Stimulated activated CD4-positive, alpha-beta T cell treated with anti-CD3 and anti-CD28 coated beads, Interleukin-15, amount 100 ng/mL, for 1 hour (primary cell): ENCODE results near the gene TRIM2.

Source experiments
- DNase-seq, 2 donors: peaks; one replicate each; pipeline ENCODE4 v3.0.0-alpha.2; 2020; ENCODE audit warnings: low read depth in 1 of 2, low spot score in 1 of 2

Gene TRIM2

DNA sequence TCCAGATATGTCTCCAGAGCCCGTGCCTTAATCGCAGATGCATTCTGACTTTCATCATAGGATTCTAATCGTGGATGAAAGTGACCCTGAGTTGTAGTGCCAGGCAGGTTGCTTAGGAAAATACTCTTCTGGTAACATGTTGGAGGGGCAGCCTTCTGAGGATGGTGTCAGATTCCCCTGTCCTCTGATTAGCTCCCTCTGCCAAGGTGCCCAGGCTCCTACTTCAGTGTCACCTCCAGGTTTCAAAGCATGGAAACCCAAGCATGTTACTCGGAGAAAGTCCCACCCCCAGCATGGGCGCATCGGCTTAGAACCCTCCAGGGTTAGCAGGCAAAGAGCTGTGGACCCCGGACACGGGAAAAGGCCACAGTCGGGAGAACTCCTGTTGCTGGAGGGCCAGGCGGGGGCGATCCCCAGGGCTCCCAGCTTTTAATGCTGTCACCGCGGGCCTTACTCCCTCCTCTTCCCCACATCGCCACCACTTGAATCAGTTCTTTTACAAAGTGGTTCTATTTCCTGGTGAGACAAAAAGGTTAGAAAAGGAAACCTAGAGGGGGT lies 44.5 kb downstream of the TRIM2 start:
- peak in 1 of 2 donors; percentile 5 for DNase-seq

DNA sequence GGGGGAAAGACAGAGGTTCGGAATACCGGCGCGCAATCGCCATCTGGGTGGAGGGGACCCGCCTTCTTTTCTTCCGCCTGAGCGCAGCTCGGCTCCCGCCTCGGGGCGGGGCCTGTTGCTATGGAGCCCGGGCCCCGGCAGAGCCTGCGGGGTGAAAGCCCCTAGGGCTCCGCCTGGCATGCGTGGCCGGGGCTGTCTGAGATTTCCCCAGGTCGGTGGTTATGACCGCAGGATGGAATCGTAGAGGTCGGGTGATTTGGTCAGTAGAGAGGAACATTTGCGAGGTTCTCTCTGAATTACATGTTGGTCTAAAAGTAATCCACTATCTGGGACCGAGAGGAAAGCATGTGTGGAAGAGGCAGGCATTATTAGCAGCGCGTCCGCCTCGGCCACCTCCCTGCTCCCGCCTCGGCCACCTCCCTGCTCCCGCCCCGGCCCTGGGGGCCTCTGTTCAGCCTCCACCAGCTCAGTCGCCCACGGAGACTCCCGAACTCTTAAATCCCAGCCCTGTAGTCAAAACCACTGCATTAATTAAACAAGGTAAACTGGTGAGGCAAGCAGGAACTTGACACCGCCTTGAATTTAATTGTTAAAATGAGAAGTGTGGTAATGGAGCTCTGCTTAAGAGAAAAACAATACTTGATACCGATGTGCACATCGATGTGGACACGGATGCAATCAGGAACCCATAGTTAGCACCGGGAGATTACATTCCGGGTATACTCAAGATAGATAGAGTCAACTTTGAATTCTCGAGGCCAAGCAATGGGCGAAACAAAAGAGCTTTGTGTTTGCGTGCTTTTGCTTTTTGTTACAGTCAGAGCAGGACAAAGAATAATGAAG lies 45.2 kb downstream of the TRIM2 start:
- DNase-seq: peak; percentile 71 to 81

GRCh38 chr4:153252122-153252521 lies 47.9 kb downstream of the TRIM2 start:
- no peak for DNase-seq

DNA sequence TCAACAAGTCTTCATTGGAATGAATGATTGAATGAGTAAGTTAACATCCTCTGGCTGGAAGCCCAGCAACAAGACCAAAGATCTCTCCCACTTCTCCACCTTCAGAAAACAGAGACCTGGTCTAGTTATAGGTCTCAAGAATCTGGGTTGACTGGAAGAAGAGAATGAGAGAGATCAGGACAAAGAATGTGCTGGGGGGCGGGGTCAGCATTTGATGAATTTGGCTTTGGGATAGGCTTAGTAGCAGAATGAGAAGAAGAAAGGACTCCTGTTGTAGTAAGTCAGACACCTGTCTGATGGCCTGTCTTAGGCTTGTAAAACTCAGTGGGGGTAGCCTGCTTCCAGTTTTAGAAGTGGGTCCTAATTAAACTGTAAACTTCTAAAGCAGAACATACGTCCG lies 51.0 kb downstream of the TRIM2 start:
- no peak for DNase-seq

DNA sequence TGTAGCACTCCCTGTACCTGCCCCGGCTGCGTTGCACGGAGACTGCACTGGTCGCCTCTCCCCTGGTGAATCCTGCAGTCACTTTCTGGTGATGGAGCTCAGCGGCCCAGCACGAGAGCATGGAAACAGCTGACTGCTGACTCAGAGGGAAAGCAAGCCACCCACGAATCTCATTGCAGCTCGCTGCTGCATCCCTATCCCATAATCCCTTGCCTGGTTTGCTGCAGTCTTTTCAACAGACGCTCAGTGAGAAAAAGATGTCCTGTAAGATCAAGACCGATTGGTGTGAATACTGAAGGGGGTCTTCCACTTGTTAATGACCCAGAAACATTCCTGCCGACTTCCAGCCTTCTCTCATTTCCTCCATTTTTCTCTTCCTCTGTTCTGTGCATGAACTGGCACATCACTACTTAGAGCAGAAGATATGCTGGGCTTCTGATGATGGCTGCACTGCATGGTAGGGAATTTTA lies 52.9 kb downstream of the TRIM2 start:
- peak in 1 of 2 donors; percentile 7 for DNase-seq

DNA sequence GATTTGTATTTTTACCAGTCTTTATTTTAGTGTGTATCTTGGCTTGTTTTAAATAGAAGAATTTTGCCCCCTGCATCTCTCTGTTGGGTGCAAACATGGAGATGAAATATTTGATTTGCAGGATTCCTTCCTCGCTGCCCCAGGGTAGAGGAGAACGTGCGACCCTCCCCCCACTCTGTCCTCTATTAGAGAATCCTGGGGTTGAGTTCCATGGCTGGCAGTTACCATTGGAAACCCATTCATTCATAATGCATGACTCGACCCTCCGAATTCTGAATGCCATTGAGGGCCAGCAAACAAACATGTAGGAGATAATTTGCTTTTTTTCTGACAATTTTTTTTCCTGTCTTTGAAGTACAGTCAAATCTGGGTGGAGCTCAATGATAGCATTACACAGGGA lies 53.7 kb downstream of the TRIM2 start:
- DNase-seq: no peak

- no peak for DNase-seq
Measured at GRCh38 chr4:153258750-153259149, 54.5 kb downstream of the TRIM2 start.

GRCh38 chr4:153259661-153260060 lies 55.4 kb downstream of the TRIM2 start:
- DNase-seq: no peak

GRCh38 chr4:153260132-153260531 lies 55.9 kb downstream of the TRIM2 start:
- DNase-seq: no peak

DNA sequence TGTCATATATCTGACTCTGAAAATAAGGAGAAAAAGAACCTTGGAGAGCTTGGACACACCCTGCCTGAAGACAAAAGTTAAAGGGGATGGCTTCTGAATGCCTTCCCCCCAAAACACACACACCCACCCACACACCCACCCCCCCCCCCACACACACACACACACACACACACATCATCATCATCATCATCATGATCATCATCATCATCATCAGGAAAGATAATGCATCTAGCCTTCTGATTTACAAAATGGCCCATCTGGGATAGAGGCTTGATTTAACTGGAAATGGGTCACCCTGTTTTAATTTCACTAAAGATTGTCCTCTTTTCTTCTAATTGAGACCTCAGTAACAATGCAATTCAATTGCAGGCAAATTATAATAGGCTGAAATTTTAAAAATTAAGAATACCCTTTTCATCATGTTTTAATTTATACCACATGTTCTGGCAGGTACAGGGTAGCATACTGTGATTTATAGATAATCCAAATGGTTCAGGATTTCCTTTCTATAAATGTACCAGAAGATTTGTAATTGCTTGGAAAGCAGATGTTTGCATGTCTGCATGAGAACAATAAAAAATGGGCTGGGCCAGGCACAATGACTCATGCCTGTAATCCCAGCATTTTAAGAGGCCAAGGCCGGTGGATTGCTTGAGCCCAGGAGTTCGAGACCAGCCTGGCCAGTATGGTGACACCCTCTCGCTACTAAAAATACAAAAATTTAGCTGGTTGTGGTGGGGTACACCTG lies 56.5 kb downstream of the TRIM2 start:
- DNase-seq: no peak

DNA sequence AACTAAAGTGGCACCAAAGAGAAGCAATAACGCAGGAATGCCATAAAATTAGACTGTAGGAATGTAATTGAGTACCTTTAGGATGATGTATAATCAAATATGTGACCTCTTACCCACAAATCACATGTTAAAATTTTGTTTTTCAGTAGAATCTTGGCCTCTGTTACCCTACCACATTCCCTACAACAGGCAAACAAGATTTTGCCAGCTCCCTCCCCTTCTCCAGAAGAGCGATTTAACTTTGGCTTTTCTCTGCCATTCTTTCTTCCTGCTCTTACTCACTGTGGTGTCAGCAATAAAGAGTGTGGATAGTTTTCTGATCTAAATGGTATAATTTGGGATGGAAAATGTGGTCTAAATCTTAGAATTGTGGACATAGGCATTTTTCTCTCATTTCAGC lies 57.2 kb downstream of the TRIM2 start:
- DNase-seq: no peak

DNA sequence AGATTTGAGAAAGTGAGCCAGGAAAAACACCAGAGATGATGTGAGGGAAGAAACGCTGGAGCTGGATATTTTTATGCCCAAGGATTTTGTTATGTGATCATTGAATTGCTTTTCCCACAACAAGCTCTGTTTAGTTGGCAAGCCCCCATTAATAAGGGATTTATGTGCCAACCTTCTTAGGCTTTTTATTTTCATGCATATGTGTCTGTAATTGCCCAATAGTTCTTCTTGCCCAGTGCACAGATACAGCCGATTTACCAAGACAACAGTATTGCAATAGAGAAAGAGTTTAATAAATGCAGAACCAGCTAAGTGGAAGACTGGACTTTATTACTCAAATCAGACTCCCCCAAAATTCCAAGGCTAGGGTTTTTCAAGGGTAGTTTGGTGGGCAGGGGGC lies 57.7 kb downstream of the TRIM2 start:
- no peak for DNase-seq

DNA sequence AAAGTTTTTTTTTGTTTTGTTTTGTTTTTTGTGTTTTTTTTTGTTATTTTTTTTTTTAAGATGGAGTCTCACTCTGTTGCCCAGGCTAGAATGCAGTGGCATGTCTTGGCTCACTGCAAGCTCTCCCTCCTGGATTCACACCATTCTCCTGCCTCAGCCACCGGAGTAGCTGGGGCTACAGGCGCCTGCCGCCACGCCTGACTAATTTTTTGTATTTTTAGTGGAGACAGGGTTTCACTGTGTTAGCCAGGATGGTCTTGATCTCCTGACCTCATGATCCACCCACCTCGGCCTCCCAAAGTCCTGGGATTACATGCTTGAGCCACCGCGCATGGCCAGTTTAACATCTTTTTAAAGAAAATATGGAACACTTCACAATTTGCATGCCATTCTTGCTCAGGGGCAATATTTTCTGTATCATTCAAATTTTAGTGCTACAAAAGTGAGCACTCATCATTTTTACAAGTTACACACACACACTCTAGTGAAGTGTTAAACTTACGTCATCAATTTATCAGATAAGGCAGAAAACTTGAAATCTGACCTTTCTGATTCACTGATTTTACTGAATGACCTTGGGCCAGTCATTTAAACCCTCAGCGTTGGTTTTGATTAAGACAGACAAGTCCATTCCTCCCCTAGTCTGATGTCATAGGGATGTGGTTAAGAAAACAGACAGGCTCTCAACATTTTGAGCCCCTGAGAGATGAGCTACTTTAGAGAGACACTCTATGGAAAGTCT lies 61.2 kb downstream of the TRIM2 start:
- no peak for DNase-seq

DNA sequence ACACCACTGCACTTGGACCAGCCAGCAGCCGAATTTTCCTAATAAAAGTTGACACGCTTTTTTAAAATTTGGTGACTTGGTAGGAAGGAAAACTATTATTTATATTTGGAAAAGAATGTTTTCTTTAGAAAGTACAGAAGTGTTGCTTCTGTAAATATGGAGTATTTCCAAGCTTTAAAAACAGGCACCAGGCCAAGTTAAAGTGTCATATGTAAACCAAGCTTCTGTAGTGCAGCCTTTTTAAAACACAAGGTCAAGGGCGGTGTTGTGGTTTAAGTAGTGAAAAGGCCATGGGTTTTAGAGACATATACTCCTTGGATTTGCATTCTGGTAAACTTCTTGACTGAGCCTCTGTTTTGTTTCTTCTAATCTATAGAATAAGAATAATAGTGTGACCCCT lies 62.7 kb downstream of the TRIM2 start:
- DNase-seq: no peak

DNA sequence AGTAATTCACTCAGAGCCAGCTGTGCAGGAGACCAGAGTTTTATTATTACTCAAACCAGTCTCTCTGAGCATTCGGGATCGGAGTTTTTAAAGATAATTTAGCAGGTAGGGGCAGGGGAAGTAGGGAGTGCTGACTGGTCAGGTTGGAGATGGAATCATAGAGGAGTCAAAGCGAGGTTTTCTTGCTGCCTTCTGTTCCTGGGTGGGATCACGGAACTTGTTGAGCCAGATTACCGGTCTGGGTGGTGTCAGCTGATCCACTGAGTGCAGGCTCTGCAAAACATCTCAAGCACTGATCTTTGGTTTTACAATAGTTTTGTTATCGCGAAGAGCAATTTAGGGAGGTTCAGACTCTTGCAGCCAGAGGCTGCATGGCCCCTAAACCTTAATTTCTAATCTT lies 63.6 kb downstream of the TRIM2 start:
- no peak for DNase-seq

GRCh38 chr4:153268295-153268694 lies 64.1 kb downstream of the TRIM2 start:
- no peak for DNase-seq

DNA sequence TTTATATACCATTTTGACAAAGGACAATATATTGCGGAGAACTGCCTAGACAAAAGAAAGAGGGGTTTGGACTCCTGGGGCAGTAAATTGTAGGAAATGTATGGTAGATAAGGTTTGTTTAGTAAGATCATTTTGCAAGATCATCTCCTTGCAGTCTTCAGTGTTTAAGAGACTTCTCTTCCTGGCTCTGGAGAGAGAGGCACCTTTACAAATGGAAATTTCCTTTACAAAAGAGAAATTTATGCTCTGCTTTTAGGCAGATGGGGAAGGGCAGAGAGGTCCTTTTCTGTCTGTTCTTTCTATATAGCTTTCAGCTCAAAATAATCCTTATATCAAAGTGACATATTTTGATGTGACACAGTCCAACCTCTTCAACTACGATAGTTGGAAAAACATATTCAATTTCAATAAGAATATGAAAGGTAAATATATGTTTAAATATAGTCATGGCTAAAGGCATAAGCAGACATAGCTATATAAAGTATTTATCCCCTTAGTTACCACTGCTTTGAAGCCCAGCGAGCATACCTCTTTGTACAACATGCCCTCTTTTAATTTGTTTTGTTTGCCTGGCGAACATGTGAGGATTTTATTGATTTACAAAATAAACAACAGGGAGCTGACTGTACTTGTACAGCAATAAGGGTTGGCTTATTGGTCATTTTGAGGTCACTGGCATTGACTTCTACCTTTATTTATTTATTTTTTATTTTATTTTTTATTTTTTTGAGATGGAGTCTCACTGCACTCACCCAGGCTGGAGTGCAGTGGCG lies 65.2 kb downstream of the TRIM2 start:
- no peak for DNase-seq

- no peak for DNase-seq
Measured at GRCh38 chr4:153270361-153270760, 66.1 kb downstream of the TRIM2 start.

GRCh38 chr4:153271820-153272219 lies 67.6 kb downstream of the TRIM2 start:
- no peak for DNase-seq

GRCh38 chr4:153273751-153274150 lies 69.5 kb downstream of the TRIM2 start:
- DNase-seq: no peak

DNA sequence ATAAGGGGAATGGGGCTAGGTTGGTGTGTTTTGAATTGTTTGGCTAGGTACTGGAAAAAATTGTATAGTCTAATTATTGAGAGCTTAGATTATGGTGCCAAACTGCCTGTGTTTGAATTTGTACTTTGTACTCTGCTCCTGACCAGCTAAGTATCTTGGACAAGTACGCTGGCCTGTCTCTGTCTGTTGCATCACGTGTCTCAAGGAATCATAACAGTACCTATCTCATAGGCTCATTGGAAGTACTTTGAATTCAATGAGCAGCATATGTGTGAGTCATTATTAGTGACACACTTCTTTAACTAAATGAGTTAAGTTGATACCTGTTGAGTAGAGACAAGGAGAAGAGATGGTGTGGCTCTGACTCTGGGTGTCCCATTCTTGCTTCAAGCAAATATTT lies 70.7 kb downstream of the TRIM2 start:
- DNase-seq: no peak
